GM12873 (cell line): Measurements from ENCODE around the gene ACER1.

ENCODE experiments used
- TF ChIP-seq, protein P1 (sequence below): IDR thresholded peaks from 2 replicates; pipeline ENCODE4 v1.5.1; 2012; ENCODE audit warnings: low read depth, mild to moderate bottlenecking, moderate library complexity, low read length, control low read depth; ENCODE audit not compliant: insufficient read depth; ENCODE audit errors: missing control alignments

Gene ACER1

DNA sequence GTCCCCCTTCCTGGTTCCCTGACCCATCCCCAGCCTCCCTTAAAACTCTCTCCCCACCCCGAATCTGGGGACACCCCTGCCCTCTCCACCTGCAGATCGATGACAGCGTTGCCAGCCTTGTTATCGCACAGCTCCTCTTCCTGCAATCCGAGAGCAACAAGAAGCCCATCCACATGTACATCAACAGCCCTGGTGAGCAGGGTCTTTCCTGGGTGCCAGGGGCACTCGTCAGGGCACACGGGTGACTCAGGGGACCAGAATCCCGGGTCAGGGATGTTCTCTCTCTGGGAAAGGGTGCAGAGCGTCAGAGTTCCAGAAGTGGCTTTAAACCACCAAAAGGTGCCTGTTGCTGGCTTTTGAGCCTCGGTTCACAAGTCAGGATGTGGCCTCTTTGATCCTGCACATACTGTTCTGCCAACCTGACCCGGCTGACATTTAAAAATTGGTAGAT is 29.0 kb upstream of the ACER1 start:
- TF ChIP-seq, protein P1, sequence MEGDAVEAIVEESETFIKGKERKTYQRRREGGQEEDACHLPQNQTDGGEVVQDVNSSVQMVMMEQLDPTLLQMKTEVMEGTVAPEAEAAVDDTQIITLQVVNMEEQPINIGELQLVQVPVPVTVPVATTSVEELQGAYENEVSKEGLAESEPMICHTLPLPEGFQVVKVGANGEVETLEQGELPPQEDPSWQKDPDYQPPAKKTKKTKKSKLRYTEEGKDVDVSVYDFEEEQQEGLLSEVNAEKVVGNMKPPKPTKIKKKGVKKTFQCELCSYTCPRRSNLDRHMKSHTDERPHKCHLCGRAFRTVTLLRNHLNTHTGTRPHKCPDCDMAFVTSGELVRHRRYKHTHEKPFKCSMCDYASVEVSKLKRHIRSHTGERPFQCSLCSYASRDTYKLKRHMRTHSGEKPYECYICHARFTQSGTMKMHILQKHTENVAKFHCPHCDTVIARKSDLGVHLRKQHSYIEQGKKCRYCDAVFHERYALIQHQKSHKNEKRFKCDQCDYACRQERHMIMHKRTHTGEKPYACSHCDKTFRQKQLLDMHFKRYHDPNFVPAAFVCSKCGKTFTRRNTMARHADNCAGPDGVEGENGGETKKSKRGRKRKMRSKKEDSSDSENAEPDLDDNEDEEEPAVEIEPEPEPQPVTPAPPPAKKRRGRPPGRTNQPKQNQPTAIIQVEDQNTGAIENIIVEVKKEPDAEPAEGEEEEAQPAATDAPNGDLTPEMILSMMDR = no peak

DNA sequence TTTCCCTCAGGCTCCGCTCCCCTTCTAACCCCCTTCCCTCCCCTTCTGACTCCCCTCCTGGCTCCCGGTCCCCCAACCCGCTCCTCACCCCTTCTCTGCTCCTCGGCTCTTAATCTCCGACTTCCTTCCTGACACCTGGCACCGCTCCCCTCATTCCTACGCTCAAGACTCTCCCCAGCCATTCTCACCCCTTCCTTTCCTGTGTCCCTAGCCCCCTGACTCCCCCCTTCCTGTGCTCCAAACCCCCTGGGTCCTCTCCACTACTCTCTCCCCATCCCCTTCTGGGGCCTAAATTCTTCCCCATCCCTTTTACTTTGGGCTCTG is 28.6 kb upstream of the ACER1 start:
- TF ChIP-seq, protein P1 = no peak

DNA sequence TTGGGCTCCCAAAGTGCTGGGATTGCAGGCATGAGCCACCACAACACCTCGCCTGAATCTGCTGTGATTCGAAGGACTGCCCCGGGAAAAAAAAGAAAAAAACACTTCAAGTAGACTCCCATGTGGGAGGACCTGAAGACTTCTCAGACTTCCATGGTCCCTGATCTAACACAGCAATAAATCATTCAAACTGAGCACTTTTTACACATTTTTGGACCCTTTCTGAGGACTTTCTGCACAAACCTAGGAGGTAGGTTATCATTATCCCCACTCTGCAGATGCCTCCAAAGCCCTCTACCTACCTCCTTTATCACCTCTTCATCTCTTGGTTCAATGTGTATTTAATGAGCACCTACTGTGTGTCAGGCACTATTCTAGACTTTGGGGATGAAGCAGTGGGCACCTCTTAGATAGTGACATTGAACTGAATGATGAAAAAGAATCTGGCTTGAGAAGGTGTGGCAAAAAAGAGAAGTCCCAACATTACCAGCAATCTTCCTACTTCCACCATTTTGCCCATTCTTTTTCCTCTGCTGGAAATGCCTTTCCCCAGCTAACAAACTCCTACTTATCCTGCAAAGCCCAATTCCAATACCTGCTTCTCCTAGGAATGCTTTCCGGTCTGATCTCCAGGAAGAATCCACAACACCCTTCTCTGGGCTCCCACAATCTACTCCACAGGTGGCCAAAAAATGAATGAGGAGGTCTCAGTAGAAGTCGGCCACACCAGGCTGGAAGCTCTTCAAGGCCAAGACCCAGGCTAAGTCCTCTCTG is 26.3 kb upstream of the ACER1 start:
- TF ChIP-seq, protein P1 = no peak

DNA sequence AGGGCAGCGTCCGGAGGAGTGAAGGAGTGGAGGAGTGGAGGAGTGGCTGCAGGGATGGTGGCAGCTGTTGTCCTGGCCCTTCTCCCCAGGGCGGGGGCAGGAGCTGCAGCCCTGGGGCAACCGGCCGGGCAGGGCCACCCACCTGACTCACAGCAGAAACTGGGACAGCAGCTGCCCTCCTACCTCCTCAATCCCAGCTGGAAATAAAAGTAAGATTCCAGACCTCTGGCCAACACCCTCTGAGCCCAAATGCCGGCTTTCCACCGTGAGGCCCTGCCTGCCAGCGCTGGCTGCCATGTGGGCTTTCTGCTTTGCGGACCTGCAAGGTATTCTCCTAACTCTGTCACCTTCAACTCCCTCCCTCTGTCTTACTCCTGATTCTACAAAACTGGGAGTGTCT is 24.6 kb upstream of the ACER1 start:
- TF ChIP-seq, protein P1 = no peak

DNA sequence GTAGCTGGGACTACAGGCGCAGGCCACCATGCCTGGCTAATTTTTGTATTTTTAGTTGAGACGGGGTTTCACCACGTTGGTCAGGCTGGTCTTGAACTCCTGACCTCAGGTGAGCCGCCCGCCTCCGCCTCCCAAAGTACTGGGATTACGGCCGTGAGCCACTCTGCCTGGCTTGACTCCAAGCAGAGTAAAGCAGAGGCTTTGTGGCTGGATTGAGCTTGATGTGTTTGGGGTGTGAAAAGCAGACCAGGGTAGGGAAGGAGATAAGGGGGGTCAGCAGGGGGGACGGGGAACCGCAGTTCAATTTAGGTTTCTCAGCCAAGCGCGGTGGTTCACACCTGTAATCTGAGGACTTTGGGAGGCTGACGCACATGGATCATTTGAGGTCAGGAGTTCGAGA is 23.8 kb upstream of the ACER1 start:
- TF ChIP-seq, protein P1 = no peak

DNA sequence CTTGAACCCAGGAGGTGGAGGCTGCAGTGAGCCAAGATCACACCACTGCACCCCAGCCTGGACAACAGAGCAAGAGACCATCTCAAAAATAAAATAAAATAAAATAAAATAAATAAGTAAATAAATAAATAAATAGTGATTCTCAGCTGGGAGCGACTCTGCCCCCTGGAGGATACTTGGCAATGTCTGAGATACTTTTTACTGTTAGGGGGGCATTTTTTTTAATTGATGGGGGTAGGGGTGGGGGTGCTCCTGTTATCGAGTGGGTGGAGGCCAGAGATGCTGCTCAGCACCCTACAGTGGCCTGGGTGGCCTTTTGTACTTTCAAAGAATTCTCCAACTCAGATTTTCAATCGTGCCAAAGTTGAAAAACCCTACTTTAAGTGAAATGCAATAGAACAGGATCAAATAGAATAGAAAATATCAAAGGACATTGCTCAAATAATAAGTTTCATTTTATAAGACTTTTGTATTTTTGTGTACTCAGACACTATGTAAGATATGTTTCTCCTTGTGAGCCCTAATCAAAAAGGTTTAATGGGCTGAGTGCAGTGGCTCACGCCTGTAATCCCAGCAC is 20.8 kb upstream of the ACER1 start:
- TF ChIP-seq, protein P1 = peak; percentile 8

DNA sequence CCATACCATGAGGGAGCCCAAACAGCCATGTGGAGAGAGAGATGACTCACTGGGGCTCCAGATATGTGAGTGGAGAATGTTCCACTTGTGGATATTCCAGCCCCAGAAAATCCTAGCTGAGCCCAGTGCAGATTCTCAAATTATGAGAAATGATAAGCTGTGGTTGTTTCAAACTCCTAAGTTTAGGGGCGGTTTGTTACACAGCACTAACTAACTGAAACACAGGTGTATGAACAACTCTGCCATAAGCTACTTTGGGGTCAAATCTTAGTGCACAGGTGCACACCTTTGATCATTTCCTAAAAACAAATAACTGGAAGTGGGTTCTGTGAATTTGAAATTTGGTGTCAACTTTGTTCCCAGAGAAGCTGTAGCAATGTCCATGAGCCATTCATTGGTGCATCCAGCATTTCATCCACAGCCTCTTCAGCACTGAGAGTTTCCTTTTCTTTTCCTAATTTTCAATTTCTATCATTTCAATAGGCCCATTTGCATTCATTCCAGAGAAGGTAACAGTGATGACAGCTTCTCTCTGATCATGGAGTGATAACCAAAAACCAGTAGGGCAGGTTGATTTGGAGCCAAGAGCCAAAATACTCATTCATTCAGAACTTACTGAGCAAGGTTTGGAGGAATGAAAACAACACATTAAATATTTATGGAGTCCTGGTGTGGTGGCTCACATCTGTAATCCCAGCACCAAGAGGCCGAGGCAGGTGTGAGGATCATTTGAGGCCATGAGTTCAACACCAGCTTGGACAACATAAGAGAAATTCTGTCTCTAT is 19.2 kb upstream of the ACER1 start:
- TF ChIP-seq, protein P1 = no peak
